ENCODE results near the gene ETS2. TPM values are rescaled to one million over a fixed set of nuclear protein-coding genes. Genes with fewer than 3 reads are reported as not detected.

ETS2 gene
- total and polyA plus RNA-seq, 2 of the 8 experiments (the other 6 are each of a cell fraction or from before 2014, with no cell fraction given) = 11.0 to 45.1 TPM

DNA sequence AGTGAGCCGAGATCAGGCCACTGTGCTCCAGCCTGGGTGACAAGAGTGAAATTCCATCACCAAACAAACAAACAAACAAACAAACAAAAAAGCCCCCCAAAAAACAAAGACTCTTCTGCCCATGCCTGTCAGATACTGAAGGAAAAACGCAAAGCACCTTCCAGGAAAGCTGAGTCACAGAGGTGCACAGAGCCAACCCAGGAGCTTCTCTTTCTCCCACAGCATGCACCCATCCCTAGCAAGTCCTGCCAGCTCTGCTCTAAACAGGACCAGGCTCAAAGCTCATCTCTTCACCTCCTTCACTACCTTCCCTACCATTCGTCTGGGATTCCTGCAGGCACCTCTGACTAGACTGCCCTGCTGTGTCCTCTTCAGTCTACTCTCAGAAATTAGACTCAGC is 46.5 kb downstream of the ETS2 start (continued):
- TF ChIP-seq, protein P1, sequence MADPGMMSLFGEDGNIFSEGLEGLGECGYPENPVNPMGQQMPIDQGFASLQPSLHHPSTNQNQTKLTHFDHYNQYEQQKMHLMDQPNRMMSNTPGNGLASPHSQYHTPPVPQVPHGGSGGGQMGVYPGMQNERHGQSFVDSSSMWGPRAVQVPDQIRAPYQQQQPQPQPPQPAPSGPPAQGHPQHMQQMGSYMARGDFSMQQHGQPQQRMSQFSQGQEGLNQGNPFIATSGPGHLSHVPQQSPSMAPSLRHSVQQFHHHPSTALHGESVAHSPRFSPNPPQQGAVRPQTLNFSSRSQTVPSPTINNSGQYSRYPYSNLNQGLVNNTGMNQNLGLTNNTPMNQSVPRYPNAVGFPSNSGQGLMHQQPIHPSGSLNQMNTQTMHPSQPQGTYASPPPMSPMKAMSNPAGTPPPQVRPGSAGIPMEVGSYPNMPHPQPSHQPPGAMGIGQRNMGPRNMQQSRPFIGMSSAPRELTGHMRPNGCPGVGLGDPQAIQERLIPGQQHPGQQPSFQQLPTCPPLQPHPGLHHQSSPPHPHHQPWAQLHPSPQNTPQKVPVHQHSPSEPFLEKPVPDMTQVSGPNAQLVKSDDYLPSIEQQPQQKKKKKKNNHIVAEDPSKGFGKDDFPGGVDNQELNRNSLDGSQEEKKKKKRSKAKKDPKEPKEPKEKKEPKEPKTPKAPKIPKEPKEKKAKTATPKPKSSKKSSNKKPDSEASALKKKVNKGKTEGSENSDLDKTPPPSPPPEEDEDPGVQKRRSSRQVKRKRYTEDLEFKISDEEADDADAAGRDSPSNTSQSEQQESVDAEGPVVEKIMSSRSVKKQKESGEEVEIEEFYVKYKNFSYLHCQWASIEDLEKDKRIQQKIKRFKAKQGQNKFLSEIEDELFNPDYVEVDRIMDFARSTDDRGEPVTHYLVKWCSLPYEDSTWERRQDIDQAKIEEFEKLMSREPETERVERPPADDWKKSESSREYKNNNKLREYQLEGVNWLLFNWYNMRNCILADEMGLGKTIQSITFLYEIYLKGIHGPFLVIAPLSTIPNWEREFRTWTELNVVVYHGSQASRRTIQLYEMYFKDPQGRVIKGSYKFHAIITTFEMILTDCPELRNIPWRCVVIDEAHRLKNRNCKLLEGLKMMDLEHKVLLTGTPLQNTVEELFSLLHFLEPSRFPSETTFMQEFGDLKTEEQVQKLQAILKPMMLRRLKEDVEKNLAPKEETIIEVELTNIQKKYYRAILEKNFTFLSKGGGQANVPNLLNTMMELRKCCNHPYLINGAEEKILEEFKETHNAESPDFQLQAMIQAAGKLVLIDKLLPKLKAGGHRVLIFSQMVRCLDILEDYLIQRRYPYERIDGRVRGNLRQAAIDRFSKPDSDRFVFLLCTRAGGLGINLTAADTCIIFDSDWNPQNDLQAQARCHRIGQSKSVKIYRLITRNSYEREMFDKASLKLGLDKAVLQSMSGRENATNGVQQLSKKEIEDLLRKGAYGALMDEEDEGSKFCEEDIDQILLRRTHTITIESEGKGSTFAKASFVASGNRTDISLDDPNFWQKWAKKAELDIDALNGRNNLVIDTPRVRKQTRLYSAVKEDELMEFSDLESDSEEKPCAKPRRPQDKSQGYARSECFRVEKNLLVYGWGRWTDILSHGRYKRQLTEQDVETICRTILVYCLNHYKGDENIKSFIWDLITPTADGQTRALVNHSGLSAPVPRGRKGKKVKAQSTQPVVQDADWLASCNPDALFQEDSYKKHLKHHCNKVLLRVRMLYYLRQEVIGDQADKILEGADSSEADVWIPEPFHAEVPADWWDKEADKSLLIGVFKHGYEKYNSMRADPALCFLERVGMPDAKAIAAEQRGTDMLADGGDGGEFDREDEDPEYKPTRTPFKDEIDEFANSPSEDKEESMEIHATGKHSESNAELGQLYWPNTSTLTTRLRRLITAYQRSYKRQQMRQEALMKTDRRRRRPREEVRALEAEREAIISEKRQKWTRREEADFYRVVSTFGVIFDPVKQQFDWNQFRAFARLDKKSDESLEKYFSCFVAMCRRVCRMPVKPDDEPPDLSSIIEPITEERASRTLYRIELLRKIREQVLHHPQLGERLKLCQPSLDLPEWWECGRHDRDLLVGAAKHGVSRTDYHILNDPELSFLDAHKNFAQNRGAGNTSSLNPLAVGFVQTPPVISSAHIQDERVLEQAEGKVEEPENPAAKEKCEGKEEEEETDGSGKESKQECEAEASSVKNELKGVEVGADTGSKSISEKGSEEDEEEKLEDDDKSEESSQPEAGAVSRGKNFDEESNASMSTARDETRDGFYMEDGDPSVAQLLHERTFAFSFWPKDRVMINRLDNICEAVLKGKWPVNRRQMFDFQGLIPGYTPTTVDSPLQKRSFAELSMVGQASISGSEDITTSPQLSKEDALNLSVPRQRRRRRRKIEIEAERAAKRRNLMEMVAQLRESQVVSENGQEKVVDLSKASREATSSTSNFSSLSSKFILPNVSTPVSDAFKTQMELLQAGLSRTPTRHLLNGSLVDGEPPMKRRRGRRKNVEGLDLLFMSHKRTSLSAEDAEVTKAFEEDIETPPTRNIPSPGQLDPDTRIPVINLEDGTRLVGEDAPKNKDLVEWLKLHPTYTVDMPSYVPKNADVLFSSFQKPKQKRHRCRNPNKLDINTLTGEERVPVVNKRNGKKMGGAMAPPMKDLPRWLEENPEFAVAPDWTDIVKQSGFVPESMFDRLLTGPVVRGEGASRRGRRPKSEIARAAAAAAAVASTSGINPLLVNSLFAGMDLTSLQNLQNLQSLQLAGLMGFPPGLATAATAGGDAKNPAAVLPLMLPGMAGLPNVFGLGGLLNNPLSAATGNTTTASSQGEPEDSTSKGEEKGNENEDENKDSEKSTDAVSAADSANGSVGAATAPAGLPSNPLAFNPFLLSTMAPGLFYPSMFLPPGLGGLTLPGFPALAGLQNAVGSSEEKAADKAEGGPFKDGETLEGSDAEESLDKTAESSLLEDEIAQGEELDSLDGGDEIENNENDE (IDR thresholded peaks at IDR 0.05; ENCODE audit: insufficient replicate concordance, low read length) = no peak
